Common myeloid progenitor, CD34-positive (primary cell): ENCODE results near the gene OSCAR.
A peak's percentile ranks its signal among the peaks of the same experiment; 100 is the strongest.

ENCODE experiments used
- CTCF ChIA-PET: fragments of 350-600 bp; sonication (Branson Sonifier 250); formaldehyde crosslinking; loops from one replicate; lab custom pipeline; 2021; ENCODE audit warnings: antibody characterized with exemption; lab: Charles Lee
- POLR2A ChIA-PET: fragments of 350-600 bp; sonication (Branson Sonifier 250); formaldehyde crosslinking; loops from one replicate; lab custom pipeline; 2021; ENCODE audit warnings: antibody characterized with exemption; lab: Charles Lee
- DNase-seq, 3 donors: peaks; one replicate each; pipeline versions ENCODE4 v3.0.0 to v3.0.0-alpha.2; 2013
- H3K27ac ChIP-seq, 2 experiments: 1 replicate in 1 of 2; 2 replicates in 1 of 2; pipeline ENCODE4 v1.7.0; 2013; ENCODE audit warnings: inconsistent platforms in 2 of 2, low read length in 2 of 2, mild to moderate bottlenecking in 2 of 2, low read depth in 1 of 2, moderate library complexity in 1 of 2; ENCODE audit not compliant: severe bottlenecking in 2 of 2, insufficient read depth in 1 of 2, poor library complexity in 1 of 2
- H3K27me3 ChIP-seq, 5 experiments: replicated peaks in 2 of 5; 1 replicate in 3 of 5; 2 replicates in 2 of 5; pipeline versions ENCODE4 v1.6.1 to v1.7.0; 2013; ENCODE audit warnings: low read length in 4 of 5, mild to moderate bottlenecking in 2 of 5, moderate library complexity in 2 of 5, inconsistent platforms in 1 of 5; ENCODE audit not compliant: insufficient read depth in 5 of 5, control insufficient read depth in 4 of 5
- H3K36me3 ChIP-seq, 4 experiments: 1 replicate in 2 of 4; 2 replicates in 2 of 4; pipeline versions ENCODE4 v1.6.1 to v1.7.0; 2013; ENCODE audit warnings: low read length in 3 of 4, control low read depth in 1 of 4, mild to moderate bottlenecking in 1 of 4; ENCODE audit not compliant: control insufficient read depth in 4 of 4, insufficient read depth in 4 of 4
- H3K4me1 ChIP-seq, 4 experiments: 1 replicate in 3 of 4; 2 replicates in 1 of 4; pipeline versions ENCODE4 v1.6.1 to v1.7.1; 2013; ENCODE audit warnings: low read length in 3 of 4, mild to moderate bottlenecking in 3 of 4, control low read depth in 1 of 4, inconsistent platforms in 1 of 4, moderate library complexity in 1 of 4; ENCODE audit not compliant: control insufficient read depth in 4 of 4, insufficient read depth in 4 of 4; ENCODE audit errors: control extremely low read depth in 1 of 4
- H3K4me3 ChIP-seq, 7 experiments: 1 replicate in 4 of 7; 2 replicates in 3 of 7; pipeline versions ENCODE4 v1.5.1 to v1.7.0; 2013; ENCODE audit warnings: mild to moderate bottlenecking in 7 of 7, low read length in 6 of 7, moderate library complexity in 6 of 7, inconsistent platforms in 2 of 7, low read depth in 2 of 7, control low read depth in 1 of 7; ENCODE audit not compliant: insufficient read depth in 4 of 7, control insufficient read depth in 1 of 7; ENCODE audit errors: extremely low read depth in 1 of 7
- H3K9me3 ChIP-seq, 5 experiments: 1 replicate in 4 of 5; 2 replicates in 1 of 5; pipeline versions ENCODE4 v1.6.1 to v1.7.1; 2013; ENCODE audit warnings: low read length in 4 of 5, mild to moderate bottlenecking in 2 of 5, inconsistent platforms in 1 of 5, low read depth in 1 of 5, moderate library complexity in 1 of 5; ENCODE audit not compliant: control insufficient read depth in 4 of 5, insufficient read depth in 2 of 5; ENCODE audit errors: control extremely low read depth in 1 of 5
- WGBS: methylation state at CpG from one replicate; pipeline ENCODE4 v1.1.5; 2013; ENCODE audit not compliant: insufficient coverage; 5-methylcytosine and 5-hydroxymethylcytosine counted together

Gene OSCAR

DNA sequence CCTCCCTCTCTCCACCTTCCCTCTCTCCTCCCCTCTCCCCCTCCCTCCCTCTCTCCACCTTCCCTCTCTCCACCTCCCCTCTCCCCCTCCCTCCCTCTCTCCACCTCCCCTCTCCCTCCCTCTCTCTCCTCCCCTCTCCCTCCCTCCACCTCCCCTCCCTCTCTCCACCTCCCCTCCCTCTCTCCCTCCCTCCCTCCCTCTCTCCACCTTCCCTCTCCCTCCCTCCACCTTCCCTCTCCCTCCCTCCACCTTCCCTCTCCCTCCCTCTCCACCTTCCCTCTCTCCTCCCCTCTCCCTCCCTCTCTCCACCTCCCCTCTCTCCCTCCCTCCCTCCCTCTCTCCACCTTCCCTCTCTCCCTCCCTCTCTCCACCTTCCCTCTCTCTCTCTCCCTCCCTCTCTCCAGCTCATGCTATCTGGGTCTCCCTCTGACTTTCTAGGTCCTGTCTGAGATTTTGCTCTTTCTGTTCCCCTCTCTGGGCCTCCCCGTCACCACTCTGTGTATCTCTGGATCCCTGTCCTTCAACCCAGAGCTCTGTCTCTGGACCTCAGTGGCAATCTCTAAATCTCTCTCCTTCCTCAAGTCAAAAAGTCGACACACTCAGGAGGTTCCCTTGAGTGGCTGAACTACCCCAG is 33.5 kb upstream of the OSCAR start:
- H3K9me3 ChIP-seq = peaks cover 0 to 3% (median 0%) of the 10 kb centered on the region in 5 experiments
- H3K36me3 ChIP-seq = peaks cover 0 to 23% (median 17%) of the 10 kb centered on the region in 4 experiments
- CTCF ChIA-PET = no interaction called here
- POLR2A ChIA-PET = no interaction called here
- peaks cover 6 to 21% (median 21%) of the 10 kb centered on the region in 4 experiments for H3K4me1 ChIP-seq
- no peak overlapping the region for H3K27ac ChIP-seq
- DNase-seq = no peak
- 55% methylated on average over 2 of the region's 2 CpGs for WGBS
- no peak overlapping the region for H3K4me3 ChIP-seq
- H3K27me3 ChIP-seq = no peaks in the 10 kb centered on the region

DNA sequence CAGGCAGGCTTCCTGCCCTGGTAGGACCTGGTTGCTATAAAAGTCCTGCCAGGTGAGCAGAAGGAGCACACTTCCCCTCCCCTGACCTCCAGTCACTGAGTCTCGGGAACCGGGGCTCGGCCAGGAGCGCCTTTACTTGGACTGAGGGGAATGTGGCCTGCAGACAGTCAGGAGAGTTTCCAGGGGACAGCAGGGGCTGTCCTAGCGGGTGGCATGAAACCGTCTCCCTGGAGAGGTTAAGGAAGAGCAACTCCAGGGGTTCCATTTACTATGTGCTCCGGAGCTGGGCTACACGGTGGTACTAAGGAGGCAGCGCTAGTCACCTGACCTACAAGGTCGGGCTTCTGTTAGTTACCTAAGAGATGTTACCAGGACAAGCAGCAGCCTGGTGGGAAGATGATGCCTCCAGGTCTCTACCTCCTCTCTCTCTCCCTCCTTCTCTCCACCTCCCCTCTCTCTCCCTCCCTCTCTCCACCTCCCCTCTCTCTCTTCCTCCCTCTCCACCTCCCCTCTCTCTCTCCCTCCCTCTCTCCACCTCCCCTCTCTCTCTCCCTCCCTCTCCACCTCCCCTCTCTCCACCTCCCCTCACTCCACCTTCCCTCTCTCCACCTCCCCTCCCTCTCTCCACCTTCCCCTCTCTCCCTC is 32.8 kb upstream of the OSCAR start:
- H3K4me3 ChIP-seq = no peak overlapping the region

DNA sequence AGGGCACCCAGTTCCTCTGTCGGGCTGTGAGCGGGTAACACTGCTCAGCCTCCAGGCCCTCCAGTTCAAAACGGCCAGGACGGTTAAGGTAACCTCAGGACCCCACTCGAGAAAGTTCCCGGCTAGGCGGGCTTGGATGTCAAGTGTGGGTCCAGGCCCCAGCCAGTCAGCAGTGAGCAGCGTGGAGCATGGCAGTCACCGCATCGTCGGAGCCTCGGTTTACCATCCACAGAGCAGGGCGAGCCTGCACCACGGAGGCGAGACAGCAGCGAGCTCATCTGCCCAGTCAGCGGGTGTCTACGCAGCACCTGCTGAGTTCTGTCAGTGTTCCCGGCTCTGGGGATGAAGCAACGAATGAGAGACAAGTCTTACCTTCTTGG is 29.0 kb upstream of the OSCAR start:
- Histone ChIP-seq H3K27ac (no peak overlapping the region), H3K9me3 (peaks cover 0 to 3% (median 0%) of the 10 kb centered on the region in 5 experiments), H3K36me3 (peaks cover 1 to 65% (median 48%) of the 10 kb centered on the region in 4 experiments), H3K27me3 (no peaks in the 10 kb centered on the region), H3K4me3 (no peak overlapping the region), H3K4me1 (no peaks in the 10 kb centered on the region)
- no peak for DNase-seq
- 98% methylated on average over 19 of the region's 20 CpGs for WGBS
- POLR2A ChIA-PET = no interaction called here
- CTCF ChIA-PET = no interaction called here

More for the DNA sequence above, 32.8 kb upstream of the OSCAR start:
- ChIA-PET CTCF (interaction anchor here (1.0 to 1.6 kb wide), 2 partner anchors 13 to 17 kb away, joined by 3 read pairs; no protein-coding TSS in a partner anchor), POLR2A (no interaction called here)
- H3K27ac ChIP-seq = no peak overlapping the region
- H3K27me3 ChIP-seq = no peaks in the 10 kb centered on the region
- peaks cover 6 to 15% (median 15%) of the 10 kb centered on the region in 4 experiments for H3K4me1 ChIP-seq
- peaks cover 0 to 30% (median 22%) of the 10 kb centered on the region in 4 experiments for H3K36me3 ChIP-seq
- peaks cover 0 to 3% (median 0%) of the 10 kb centered on the region in 5 experiments for H3K9me3 ChIP-seq
- 87% methylated on average over 10 of the region's 10 CpGs for WGBS
- DNase-seq = peak; percentile 29 to 58 (median 34)

DNA sequence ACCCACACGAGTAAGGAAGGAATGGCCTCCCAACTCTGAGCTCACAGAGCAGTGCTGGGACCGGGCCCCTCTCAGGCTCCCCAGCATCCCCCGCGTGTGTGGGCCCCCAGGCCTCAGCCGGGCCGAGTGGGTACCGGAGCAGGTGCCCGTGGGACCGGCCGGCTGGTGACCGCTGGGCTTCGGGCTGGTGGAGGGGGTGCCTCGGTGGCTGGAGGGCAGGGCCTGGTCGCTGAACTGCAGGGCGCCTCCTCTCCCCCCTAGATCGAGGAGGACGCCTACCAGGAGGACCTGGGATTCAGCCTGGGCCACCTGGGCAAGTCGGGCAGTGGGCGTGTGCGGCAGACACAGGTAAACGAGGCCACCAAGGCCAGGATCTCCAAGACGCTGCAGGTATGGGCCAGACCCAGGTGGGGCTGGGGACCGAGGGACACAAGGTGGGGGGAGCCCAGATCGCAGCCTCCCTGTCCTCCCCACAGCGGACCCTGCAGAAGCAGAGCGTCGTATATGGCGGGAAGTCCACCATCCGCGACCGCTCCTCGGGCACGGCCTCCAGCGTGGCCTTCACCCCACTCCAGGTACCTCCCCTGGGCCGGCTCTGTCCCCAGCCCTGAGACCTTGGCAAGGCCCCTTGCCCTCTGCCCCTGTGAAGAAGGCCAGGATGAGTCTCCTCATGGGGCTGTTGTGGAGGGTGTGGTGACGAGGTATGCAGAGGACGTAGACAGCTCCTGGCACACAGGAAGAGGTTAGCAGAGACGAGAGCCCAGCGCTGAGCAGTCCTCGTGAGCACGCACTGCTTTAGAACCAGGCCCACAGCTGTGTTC is 28.4 kb upstream of the OSCAR start:
- H3K27ac ChIP-seq = no peak overlapping the region
- H3K4me3 ChIP-seq = no peak overlapping the region
- DNase-seq = no peak
- H3K4me1 ChIP-seq = no peaks in the 10 kb centered on the region
- peaks cover 3 to 71% (median 54%) of the 10 kb centered on the region in 4 experiments for H3K36me3 ChIP-seq
- no peaks in the 10 kb centered on the region for H3K27me3 ChIP-seq
- POLR2A ChIA-PET = no interaction called here
- CTCF ChIA-PET = no interaction called here
- peaks cover 0 to 3% (median 0%) of the 10 kb centered on the region in 5 experiments for H3K9me3 ChIP-seq
- 97% methylated on average over 37 of the region's 41 CpGs for WGBS

DNA sequence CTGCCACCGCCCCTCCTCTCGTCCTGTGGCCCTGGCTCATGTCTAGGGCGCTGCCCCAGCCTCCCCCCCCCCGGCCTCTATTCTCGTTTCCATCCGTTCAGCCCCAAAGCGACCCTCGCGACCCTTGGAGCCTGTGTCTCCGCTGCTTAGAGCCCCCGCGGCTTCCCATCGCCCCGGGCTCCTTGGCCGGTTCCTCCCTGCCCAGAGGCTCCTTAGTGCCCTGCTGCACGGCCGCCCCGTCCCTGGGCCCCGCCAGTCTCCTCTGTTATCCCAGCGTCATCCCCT is 27.8 kb upstream of the OSCAR start:
- no peaks in the 10 kb centered on the region for H3K27me3 ChIP-seq
- ChIA-PET POLR2A (no interaction called here), CTCF (no interaction called here)
- H3K4me1 ChIP-seq = no peaks in the 10 kb centered on the region
- H3K36me3 ChIP-seq = peaks cover 8 to 77% (median 60%) of the 10 kb centered on the region in 4 experiments
- H3K27ac ChIP-seq = no peak overlapping the region
- DNase-seq = no peak
- no peaks in the 10 kb centered on the region for H3K9me3 ChIP-seq
- 96% methylated on average over 13 of the region's 20 CpGs for WGBS
- H3K4me3 ChIP-seq = no peak overlapping the region

DNA sequence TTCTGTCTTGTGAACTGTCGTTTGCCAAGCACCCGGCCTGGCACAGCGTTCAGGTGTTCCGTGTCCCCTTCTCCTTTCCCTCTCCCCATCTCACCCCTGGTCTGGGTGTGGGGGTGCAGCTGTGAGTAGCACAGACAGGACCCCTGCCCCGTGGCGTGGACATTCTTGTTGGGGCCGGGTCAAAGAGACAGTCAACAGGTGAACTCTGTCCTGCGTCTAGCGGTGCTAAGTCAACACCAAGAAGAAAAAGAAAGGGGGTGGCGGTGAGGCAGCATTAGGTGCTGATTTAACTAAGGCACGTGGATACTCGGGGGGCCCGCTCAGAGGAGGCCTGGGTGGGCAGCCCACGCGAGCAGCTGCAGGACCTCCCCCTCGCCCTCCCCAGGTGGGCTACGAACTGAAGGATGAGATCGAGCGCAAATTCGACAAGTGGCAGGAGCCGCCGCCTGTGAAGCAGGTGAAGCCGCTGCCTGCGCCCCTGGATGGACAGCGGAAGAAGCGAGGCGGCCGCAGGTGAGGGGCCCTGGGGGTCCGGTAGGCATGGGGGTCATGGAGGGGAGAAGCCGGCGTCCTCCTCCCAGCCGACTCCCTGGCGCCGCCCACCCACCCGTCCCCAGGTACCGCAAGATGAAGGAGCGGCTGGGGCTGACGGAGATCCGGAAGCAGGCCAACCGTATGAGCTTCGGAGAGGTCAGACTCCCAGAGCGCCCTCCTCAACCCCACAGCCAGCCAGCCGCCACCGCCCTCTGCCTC is 27.3 kb upstream of the OSCAR start:
- peaks cover 8 to 82% (median 64%) of the 10 kb centered on the region in 4 experiments for H3K36me3 ChIP-seq
- no peak overlapping the region for H3K27ac ChIP-seq
- no peaks in the 10 kb centered on the region for H3K9me3 ChIP-seq
- no peak overlapping the region for H3K4me3 ChIP-seq
- no peak for DNase-seq
- H3K27me3 ChIP-seq = no peaks in the 10 kb centered on the region
- ChIA-PET CTCF (interaction anchor here (1.1 kb wide), 1 partner anchor 9 kb away, joined by 4 read pairs; no protein-coding TSS in a partner anchor), POLR2A (no interaction called here)
- WGBS = 89% methylated on average over 26 of the region's 44 CpGs
- no peaks in the 10 kb centered on the region for H3K4me1 ChIP-seq
